Measurements from ENCODE around the gene NDUFAF2.
"Not testable (repeated sequence)": the region's sequence is repeated elsewhere in the genome, so short reads cannot be mapped to it uniquely, and the experiment has no call there.

Gene NDUFAF2

GRCh38 chr5:60944904-60945812, at the start of gene NDUFAF2, which contains the start of gene ERCC8:
Gene NDUFAF2, plus strand, starts transcription at chr5:60945205. Its CDS starts 51 bp downstream, at chr5:60945256.
Gene ERCC8, minus strand, starts transcription at chr5:60945070. Its CDS starts 62 bp downstream, at chr5:60945008.
- peak; percentile 93 for DNase-seq

DNA sequence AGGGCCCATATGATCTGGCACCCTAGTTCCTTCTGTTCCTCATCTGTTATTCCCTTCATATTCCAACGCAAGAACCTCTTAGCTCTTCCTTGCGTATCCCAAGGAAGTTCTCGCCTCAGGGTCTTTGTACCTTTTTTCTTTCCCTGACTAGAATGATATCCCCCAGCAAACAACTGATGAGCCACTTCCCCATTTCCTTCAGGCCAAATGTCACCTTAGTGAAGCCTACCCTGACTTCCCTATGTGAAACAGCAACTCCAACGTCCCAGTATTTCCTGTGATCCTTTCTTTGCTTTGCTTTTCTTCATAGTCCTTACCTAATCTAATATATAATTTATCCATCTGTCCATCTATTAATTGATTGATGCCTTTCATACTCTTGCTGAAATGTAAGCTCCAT, 48.0 kb upstream of the NDUFAF2 start:
- DNase-seq = no peak

DNA sequence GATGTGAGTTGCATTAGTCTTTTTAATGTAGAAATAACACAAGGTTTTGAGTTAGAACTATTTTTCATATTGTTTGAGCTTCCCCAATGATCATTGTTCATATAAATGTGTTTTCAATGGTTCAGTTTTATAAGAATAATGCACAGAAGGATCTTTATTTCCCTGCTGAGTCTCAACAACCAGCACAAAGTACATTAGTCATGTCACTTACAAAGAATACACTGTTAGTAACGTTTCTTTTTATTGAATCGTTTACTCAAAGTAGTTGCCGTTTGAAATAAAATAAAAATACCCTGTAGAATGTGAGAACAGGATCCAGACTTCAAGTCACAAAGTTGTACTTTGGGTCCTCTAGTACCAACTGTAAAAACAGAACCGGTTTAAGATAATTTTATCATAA, 41.6 kb upstream of the NDUFAF2 start:
- DNase-seq = no peak

GRCh38 chr5:60916646-60917045, 28.4 kb upstream of the NDUFAF2 start:
- DNase-seq = no peak

DNA sequence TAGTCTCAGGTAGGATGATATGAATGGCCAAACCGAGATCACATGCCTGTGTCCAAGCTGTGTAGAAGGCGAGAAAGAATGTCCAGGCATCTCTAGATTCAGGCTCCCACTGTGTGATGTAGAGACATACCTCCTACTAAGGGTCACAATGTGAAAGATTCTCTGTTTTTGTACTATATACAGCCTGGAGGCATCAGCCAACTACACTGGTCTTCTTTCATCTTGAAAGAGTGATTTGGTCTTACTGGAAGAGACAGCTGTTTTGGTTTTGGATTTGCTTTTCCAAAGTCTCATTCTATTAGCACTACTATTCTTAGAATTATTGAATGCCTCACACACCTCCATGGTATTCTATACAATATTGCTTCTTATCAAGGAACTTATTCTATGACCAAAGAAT, 26.5 kb upstream of the NDUFAF2 start:
- no peak for DNase-seq

GRCh38 chr5:60927450-60927849, 17.6 kb upstream of the NDUFAF2 start:
- no peak for DNase-seq

DNA sequence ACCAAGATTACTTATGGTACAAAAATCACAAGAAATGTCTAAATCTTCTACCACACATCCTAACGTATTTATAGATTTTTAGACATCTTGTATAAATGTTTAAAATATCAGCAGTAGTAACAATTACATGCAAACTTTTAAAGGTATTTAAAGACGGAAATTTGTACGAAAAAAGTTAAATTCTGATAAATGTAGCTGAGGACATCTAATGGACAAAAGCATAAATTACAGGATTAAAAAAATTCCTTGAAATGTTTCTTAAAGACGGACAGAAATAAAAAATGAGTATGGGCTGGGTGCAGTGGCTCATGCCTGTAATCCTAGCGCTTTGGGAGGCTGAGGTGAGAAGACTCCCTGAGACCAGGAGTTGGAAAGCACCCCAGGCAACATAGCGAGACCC, 16.0 kb upstream of the NDUFAF2 start:
- DNase-seq = no peak

DNA sequence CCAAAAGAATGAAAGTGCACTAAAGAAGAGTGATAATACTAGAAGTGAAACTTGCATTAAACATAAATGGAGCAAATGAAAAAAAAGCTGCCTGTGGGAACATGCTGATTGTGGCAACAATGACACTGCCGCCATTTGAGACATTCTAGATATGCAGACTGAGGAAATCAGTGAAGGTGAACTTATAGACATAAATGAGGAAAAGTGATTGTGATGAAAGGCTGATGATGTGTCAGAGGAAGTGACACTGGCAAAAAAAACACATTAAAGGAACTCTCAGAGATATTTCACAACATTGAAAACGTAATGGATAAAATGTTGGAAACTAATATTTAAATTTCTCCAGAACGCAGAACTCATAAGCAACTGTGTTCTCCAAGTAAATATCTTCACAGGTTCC, 1.4 kb upstream of the NDUFAF2 start:
- DNase-seq = no peak

GRCh38 chr5:60945813-60946187, 795 bp downstream of the NDUFAF2 start:
- no peak for DNase-seq

- no peak for DNase-seq
Observed at GRCh38 chr5:60948738-60949137, 3.7 kb downstream of the NDUFAF2 start.

GRCh38 chr5:60955239-60955638, 10.2 kb downstream of the NDUFAF2 start:
- no peak for DNase-seq

DNA sequence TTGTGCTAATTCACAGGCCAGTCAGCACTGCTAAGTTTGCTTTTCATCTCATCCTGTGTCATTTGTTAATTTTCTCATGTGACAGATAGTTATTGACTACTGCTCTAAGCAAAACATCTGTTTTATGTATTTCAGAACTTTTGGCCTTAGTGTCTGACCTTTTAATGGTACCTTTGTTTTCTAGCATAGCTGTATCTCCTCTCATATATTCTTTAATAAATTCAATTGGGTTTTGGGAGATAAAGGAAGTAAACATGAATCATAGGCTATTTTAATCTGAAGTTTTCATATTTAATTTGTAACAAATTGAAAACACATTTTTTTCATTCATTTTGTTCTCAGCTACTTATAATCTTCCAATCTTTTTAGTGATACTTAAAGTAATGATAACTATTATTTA, 13.1 kb downstream of the NDUFAF2 start:
- DNase-seq = no peak

DNA sequence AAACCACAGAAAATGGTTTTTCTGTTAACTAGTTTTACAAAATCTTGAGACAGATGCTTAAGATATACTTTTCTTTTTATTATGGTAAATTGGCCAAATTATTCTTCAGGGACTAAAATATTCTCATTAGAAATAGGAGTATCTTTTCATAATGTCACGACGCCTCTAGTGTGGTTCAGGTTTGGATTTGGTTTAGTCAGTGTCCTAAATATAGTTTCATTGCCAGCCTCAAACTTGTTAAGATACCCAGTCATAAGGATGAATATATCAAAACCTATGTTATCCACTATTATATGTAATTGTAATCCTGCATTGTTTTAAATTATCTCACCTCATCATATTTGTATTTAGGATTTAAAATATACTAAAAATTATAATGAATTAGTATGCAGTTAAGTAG, 13.7 kb downstream of the NDUFAF2 start:
- no peak for DNase-seq

DNA sequence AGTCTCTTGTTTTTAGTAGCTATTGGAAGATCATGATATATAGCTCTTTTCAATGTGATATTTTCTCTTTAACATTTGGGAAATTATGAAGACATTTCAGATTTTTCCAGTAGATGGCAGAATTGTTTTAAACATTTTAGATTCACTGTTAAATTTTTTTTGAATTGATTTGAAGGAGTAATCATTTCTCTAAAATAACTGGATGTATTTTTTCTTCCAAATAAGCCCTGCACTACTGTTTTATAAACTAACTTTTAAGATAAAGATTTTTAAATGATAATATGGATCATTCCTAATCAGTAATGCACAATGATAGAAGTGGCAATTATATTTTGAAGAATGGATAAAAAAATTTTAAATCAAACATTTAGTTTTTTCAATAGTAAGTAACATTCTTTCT, 14.2 kb downstream of the NDUFAF2 start:
- no peak for DNase-seq

- no peak for DNase-seq
Observed at GRCh38 chr5:60960591-60960990, 15.6 kb downstream of the NDUFAF2 start.

- no peak for DNase-seq
Observed at GRCh38 chr5:60961685-60962084, 16.7 kb downstream of the NDUFAF2 start.

DNA sequence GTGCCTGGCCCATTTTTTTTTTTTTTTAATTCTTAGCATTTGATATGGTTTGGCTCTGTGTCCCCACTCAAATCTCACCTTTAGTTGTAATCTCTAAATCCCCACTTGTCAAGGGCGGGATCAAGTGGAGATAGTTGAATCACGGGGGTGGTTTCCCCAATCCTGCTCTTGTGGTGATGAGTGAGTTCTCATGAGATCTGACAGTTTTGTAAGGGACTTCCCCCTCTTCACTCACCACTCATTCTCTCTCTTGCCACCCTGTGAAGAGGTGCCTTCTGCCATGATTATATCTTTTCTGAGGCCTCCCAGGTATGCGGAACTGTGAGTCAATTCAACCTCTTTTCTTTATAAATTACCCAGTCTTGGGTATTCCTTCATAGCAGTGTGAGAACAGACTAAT, 27.2 kb downstream of the NDUFAF2 start:
- no peak for DNase-seq

DNA sequence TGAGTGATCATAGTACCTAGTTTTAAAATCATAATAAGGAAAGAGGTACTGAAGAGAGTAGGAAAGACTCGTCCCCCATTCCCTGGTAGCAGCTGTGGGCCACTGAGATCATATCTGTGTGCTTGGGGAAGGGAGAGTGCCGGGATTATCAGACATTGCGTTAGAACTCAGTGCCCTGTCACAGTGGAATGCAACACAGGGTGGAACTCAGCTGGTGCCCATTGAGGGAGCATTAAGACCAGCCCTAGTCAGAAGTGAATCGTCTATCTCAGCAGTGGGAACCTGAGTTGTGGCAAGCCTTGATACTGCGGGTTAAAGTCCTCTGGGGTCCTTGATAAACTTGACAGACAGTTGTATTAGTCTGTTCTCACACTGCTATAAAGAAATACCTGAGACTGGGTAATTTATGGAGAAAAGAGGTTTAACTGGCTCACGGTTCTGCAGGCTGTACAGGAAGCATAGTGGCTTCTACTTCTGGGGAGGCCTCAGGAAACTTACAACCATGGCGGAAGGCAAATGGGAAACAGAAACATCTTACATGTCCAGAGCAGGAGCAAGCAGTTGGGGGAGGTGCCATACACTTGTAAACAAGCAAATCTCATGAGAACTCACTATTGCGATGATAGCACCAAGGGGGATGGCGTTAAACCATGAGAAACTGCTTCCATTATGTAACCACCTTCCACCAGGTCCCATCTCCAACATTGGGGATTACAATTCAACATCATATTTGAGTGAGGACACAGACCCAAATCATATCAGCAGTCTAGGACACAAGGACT, 33.1 kb downstream of the NDUFAF2 start:
- no peak for DNase-seq

DNA sequence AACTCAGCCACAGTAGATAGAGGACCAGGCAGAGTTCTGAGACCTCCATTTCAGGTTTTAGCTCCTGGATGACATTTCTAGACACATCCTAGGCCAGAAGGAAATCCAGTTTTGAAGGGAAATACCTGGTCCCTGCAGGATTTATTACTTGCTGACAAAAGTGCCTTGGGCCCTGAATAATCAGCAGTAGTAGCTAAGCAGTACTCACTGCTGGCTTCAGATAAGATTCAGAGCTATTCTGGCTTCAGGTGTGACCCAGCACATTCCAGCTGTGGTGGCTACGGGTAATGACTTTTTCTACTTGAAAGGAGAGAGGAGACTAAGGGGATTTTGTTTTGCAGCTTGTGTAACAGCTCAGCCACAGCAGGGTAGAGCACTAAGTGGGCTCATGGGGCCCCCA, 34.0 kb downstream of the NDUFAF2 start:
- no peak for DNase-seq

DNA sequence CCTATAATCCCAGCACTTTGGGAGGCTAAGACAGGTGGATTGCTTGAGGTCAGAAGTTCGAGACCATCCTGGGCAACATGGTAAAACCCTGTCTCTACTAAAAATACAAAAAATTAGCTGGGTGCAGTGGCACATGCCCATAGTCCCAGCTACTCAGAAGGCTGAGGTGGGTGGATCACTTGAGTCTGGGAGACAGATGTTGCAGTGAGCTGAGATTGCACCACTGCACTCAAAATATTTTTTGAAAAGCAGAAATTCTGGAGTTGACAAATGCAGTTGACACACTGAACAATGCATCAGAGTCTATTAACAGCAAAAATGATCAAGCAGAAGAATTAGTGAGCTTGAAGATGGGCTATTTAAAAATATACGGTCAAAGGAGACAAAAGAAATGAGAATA, 35.5 kb downstream of the NDUFAF2 start:
- no peak for DNase-seq

GRCh38 chr5:60982127-60982526, 37.1 kb downstream of the NDUFAF2 start:
- DNase-seq = not testable (repeated sequence)

DNA sequence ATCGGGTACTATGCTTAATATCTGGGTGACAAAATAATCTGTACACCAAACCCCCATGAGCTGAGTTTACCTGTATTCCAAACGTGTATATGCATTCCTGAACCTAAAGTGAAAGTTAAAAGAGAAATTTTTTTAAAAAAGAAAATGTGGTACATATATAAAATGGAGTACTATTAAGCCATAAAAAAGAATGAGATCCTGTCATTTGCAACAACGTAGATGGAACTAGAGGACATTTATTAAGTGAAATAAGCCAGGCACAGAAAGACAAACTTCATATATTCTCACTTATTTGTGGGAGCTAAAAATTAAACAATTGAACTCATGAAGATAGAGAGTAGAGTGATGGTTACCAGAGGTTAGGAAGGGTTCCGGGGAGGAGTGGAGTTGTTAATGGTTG, 44.8 kb downstream of the NDUFAF2 start:
- DNase-seq = no peak

- DNase-seq = no peak
Observed at GRCh38 chr5:60992871-60993270, 47.9 kb downstream of the NDUFAF2 start.

DNA sequence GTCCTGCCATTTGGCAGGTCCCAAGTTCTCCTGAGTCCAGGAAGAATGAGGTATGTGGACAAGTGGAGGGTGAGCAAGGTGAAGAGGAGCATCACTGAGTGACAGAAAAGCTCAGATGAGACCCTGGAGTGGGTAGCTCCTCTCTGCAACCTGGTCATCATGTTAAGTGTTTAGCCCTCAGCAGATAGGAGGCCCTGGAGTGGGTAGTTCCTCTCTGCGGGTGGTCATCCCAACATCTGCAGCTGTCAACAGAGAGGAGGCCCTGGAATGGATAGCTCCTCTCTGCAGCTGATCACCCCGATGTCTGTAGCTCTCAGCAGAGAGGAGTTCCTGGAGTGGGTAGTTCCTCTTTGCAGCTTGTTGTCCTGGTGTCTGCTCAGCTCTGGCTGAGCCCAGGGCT, 48.4 kb downstream of the NDUFAF2 start:
- no peak for DNase-seq

All from activated CD8-positive, alpha-beta memory T cell treated with anti-CD3 and anti-CD28 coated beads for 24 hours (primary cell).